ENCODE results near the gene AGTR2.
"Not testable (repeated sequence)": the region's sequence is repeated elsewhere in the genome, so short reads cannot be mapped to it uniquely, and the experiment has no call there.

AGTR2 gene

GRCh38 chrX:116170511-116170910, at the start of gene AGTR2:
Gene AGTR2 (plus strand): TSS chrX:116170744. CDS start chrX:116172281, 1,537 bp downstream.
- Histone ChIP-seq H3K9ac (ENCODE audit: low read length) (no peak within 1 kb of the TSS), H3K36me3 (ENCODE audit: control insufficient read depth, insufficient read depth, low read length) (no peaks in the 10 kb centered on the region), H3K4me1 (ENCODE audit: control insufficient read depth, insufficient read depth, low read length) (no peaks in the 10 kb centered on the region), H3K4me3 (ENCODE audit: low read length) (no peak within 1 kb of the TSS), H3K27me3 (ENCODE audit: control insufficient read depth, insufficient read depth, low read length) (no peaks in the 10 kb centered on the region), H3K27ac (ENCODE audit: low read depth, low read length) (no peak within 1 kb of the TSS)

GRCh38 chrX:116135277-116135676, 35.3 kb upstream of the AGTR2 start:
- H3K27ac ChIP-seq (ENCODE audit: low read depth, low read length): no peak overlapping the region
- H3K4me1 ChIP-seq (ENCODE audit: control insufficient read depth, insufficient read depth, low read length): no peaks in the 10 kb centered on the region
- no peak overlapping the region for H3K9ac ChIP-seq (ENCODE audit: low read length)
- H3K36me3 ChIP-seq (ENCODE audit: control insufficient read depth, insufficient read depth, low read length): no peaks in the 10 kb centered on the region
- H3K27me3 ChIP-seq (ENCODE audit: control insufficient read depth, insufficient read depth, low read length): no peaks in the 10 kb centered on the region
- no peak overlapping the region for H3K4me3 ChIP-seq (ENCODE audit: low read length)

- H3K36me3 ChIP-seq (ENCODE audit: control insufficient read depth, insufficient read depth, low read length); H3K27ac ChIP-seq (ENCODE audit: low read depth, low read length); H3K4me1 ChIP-seq (ENCODE audit: control insufficient read depth, insufficient read depth, low read length); H3K27me3 ChIP-seq (ENCODE audit: control insufficient read depth, insufficient read depth, low read length); H3K9ac ChIP-seq (ENCODE audit: low read length); H3K4me3 ChIP-seq (ENCODE audit: low read length): not testable (repeated sequence)
These were observed 29.3 kb upstream of the AGTR2 start for GRCh38 chrX:116141270-116141669.

- Histone ChIP-seq H3K4me1 (ENCODE audit: control insufficient read depth, insufficient read depth, low read length) (no peaks in the 10 kb centered on the region), H3K9ac (ENCODE audit: low read length) (no peak overlapping the region), H3K27ac (ENCODE audit: low read depth, low read length) (no peak overlapping the region), H3K4me3 (ENCODE audit: low read length) (no peak overlapping the region), H3K36me3 (ENCODE audit: control insufficient read depth, insufficient read depth, low read length) (no peaks in the 10 kb centered on the region), H3K27me3 (ENCODE audit: control insufficient read depth, insufficient read depth, low read length) (no peaks in the 10 kb centered on the region)
These were observed 27.6 kb upstream of the AGTR2 start for GRCh38 chrX:116142976-116143375.

GRCh38 chrX:116172976-116173375, 2.4 kb downstream of the AGTR2 start:
- Histone ChIP-seq H3K9ac (ENCODE audit: low read length) (no peak overlapping the region), H3K4me3 (ENCODE audit: low read length) (no peak overlapping the region), H3K27me3 (ENCODE audit: control insufficient read depth, insufficient read depth, low read length) (no peaks in the 10 kb centered on the region), H3K36me3 (ENCODE audit: control insufficient read depth, insufficient read depth, low read length) (no peaks in the 10 kb centered on the region), H3K4me1 (ENCODE audit: control insufficient read depth, insufficient read depth, low read length) (no peaks in the 10 kb centered on the region), H3K27ac (ENCODE audit: low read depth, low read length) (no peak overlapping the region)

GRCh38 chrX:116181300-116181699, 10.8 kb downstream of the AGTR2 start:
- no peaks in the 10 kb centered on the region for H3K27me3 ChIP-seq (ENCODE audit: control insufficient read depth, insufficient read depth, low read length)
- no peak overlapping the region for H3K27ac ChIP-seq (ENCODE audit: low read depth, low read length)
- H3K4me3 ChIP-seq (ENCODE audit: low read length): no peak overlapping the region
- H3K36me3 ChIP-seq (ENCODE audit: control insufficient read depth, insufficient read depth, low read length): no peaks in the 10 kb centered on the region
- no peak overlapping the region for H3K9ac ChIP-seq (ENCODE audit: low read length)
- no peaks in the 10 kb centered on the region for H3K4me1 ChIP-seq (ENCODE audit: control insufficient read depth, insufficient read depth, low read length)

- no peaks in the 10 kb centered on the region for H3K4me1 ChIP-seq (ENCODE audit: control insufficient read depth, insufficient read depth, low read length)
- no peak overlapping the region for H3K4me3 ChIP-seq (ENCODE audit: low read length)
- no peaks in the 10 kb centered on the region for H3K27me3 ChIP-seq (ENCODE audit: control insufficient read depth, insufficient read depth, low read length)
- H3K9ac ChIP-seq (ENCODE audit: low read length): no peak overlapping the region
- H3K27ac ChIP-seq (ENCODE audit: low read depth, low read length): no peak overlapping the region
- no peaks in the 10 kb centered on the region for H3K36me3 ChIP-seq (ENCODE audit: control insufficient read depth, insufficient read depth, low read length)
These were observed 14.6 kb downstream of the AGTR2 start for GRCh38 chrX:116185163-116185562.

GRCh38 chrX:116194649-116195048, 24.1 kb downstream of the AGTR2 start:
- Histone ChIP-seq H3K9ac (ENCODE audit: low read length) (no peak overlapping the region), H3K27ac (ENCODE audit: low read depth, low read length) (no peak overlapping the region), H3K4me3 (ENCODE audit: low read length) (no peak overlapping the region), H3K36me3 (ENCODE audit: control insufficient read depth, insufficient read depth, low read length) (no peaks in the 10 kb centered on the region), H3K4me1 (ENCODE audit: control insufficient read depth, insufficient read depth, low read length) (no peaks in the 10 kb centered on the region), H3K27me3 (ENCODE audit: control insufficient read depth, insufficient read depth, low read length) (no peaks in the 10 kb centered on the region)

- no peak overlapping the region for H3K4me3 ChIP-seq (ENCODE audit: low read length)
- no peaks in the 10 kb centered on the region for H3K27me3 ChIP-seq (ENCODE audit: control insufficient read depth, insufficient read depth, low read length)
These were observed 27.7 kb downstream of the AGTR2 start for GRCh38 chrX:116198235-116198634.

GRCh38 chrX:116198810-116199209, 28.3 kb downstream of the AGTR2 start:
- no peak overlapping the region for H3K4me3 ChIP-seq (ENCODE audit: low read length)
- H3K27ac ChIP-seq (ENCODE audit: low read depth, low read length): no peak overlapping the region
- H3K27me3 ChIP-seq (ENCODE audit: control insufficient read depth, insufficient read depth, low read length): peaks cover 2% of the 10 kb centered on the region
- H3K36me3 ChIP-seq (ENCODE audit: control insufficient read depth, insufficient read depth, low read length): no peaks in the 10 kb centered on the region
- H3K9ac ChIP-seq (ENCODE audit: low read length): no peak overlapping the region
- no peaks in the 10 kb centered on the region for H3K4me1 ChIP-seq (ENCODE audit: control insufficient read depth, insufficient read depth, low read length)

More at GRCh38 chrX:116198235-116198634, 27.7 kb downstream of the AGTR2 start:
- Histone ChIP-seq H3K9ac (ENCODE audit: low read length) (no peak overlapping the region), H3K27ac (ENCODE audit: low read depth, low read length) (no peak overlapping the region), H3K4me1 (ENCODE audit: control insufficient read depth, insufficient read depth, low read length) (no peaks in the 10 kb centered on the region), H3K36me3 (ENCODE audit: control insufficient read depth, insufficient read depth, low read length) (no peaks in the 10 kb centered on the region)

GRCh38 chrX:116204932-116205331, 34.4 kb downstream of the AGTR2 start:
- Histone ChIP-seq H3K4me3 (ENCODE audit: low read length) (no peak overlapping the region), H3K27ac (ENCODE audit: low read depth, low read length) (no peak overlapping the region), H3K4me1 (ENCODE audit: control insufficient read depth, insufficient read depth, low read length) (no peaks in the 10 kb centered on the region)

GRCh38 chrX:116213262-116213661, 42.7 kb downstream of the AGTR2 start:
- Histone ChIP-seq H3K9ac (ENCODE audit: low read length) (no peak overlapping the region), H3K27me3 (ENCODE audit: control insufficient read depth, insufficient read depth, low read length) (no peaks in the 10 kb centered on the region), H3K36me3 (ENCODE audit: control insufficient read depth, insufficient read depth, low read length) (no peaks in the 10 kb centered on the region), H3K4me3 (ENCODE audit: low read length) (no peak overlapping the region), H3K27ac (ENCODE audit: low read depth, low read length) (no peak overlapping the region), H3K4me1 (ENCODE audit: control insufficient read depth, insufficient read depth, low read length) (no peaks in the 10 kb centered on the region)

More at GRCh38 chrX:116204932-116205331, 34.4 kb downstream of the AGTR2 start:
- Histone ChIP-seq H3K36me3 (ENCODE audit: control insufficient read depth, insufficient read depth, low read length) (no peaks in the 10 kb centered on the region), H3K27me3 (ENCODE audit: control insufficient read depth, insufficient read depth, low read length) (peaks cover 2% of the 10 kb centered on the region), H3K9ac (ENCODE audit: low read length) (no peak overlapping the region)

GRCh38 chrX:116217080-116217479, 46.5 kb downstream of the AGTR2 start:
- not testable (repeated sequence) for H3K4me3 ChIP-seq (ENCODE audit: low read length); H3K36me3 ChIP-seq (ENCODE audit: control insufficient read depth, insufficient read depth, low read length); H3K9ac ChIP-seq (ENCODE audit: low read length); H3K4me1 ChIP-seq (ENCODE audit: control insufficient read depth, insufficient read depth, low read length); H3K27ac ChIP-seq (ENCODE audit: low read depth, low read length); H3K27me3 ChIP-seq (ENCODE audit: control insufficient read depth, insufficient read depth, low read length)

Data from rectal smooth muscle tissue (tissue), 1 donor.